Epithelial cell of esophagus (primary cell): ENCODE results near the gene DDX17.

Source experiments
- DNase-seq: peaks from one replicate; pipeline ENCODE4 v3.0.0; 2010; ENCODE audit warnings: low read depth
- H3K4me3 ChIP-seq: 2 replicates; pipeline ENCODE4 v1.5.1; 2011; ENCODE audit warnings: mild to moderate bottlenecking, low read length, control low read depth
- CTCF ChIP-seq: IDR thresholded peaks from 2 replicates; pipeline ENCODE4 v1.5.1; 2011; ENCODE audit warnings: low read depth, mild to moderate bottlenecking, low read length, control low read depth, inconsistent platforms; ENCODE audit not compliant: insufficient read depth; ENCODE audit errors: missing control alignments

Gene DDX17

GRCh38 chr22:38456841-38457699 is 49.0 kb downstream of the DDX17 start:
- no peak for TF ChIP-seq CTCF
- DNase-seq, result no peak
- H3K4me3 ChIP-seq, result no peak overlapping the region

- no peak for DNase-seq
- TF ChIP-seq CTCF, result no peak
- no peak overlapping the region for H3K4me3 ChIP-seq
Measured at GRCh38 chr22:38456272-38456835, 49.8 kb downstream of the DDX17 start.

- no peak for TF ChIP-seq CTCF
- peak; percentile 47 for DNase-seq
- peak overlapping the region; percentile 14 for H3K4me3 ChIP-seq
Measured at GRCh38 chr22:38455530-38456271, 50.4 kb downstream of the DDX17 start.

- TF ChIP-seq CTCF, result no peak
- no peak for DNase-seq
- peak within 1 kb of the TSS; percentile 14 for H3K4me3 ChIP-seq
Measured at GRCh38 chr22:38455076-38455529, 51.0 kb downstream of the DDX17 start, which contains the start of gene KCNJ4. TSS of gene KCNJ4 (minus strand) at chr22:38455199. CDS start at chr22:38428132, 27,067 bp downstream.

- no peak for TF ChIP-seq CTCF
- DNase-seq, result no peak
- no peak overlapping the region for H3K4me3 ChIP-seq
Measured at GRCh38 chr22:38454353-38455075, 51.6 kb downstream of the DDX17 start.

GRCh38 chr22:38453996-38454352 is 52.1 kb downstream of the DDX17 start:
- no peak for TF ChIP-seq CTCF
- no peak for DNase-seq
- H3K4me3 ChIP-seq, result no peak overlapping the region
